Esophagus (tissue), 2 donors: ENCODE measurements around the gene PDLIM4. TPM values are rescaled to one million over a fixed set of nuclear protein-coding genes. Genes with fewer than 3 reads are reported as not detected.

Source experiments
- H3K27ac ChIP-seq, 2 donors: one replicate each; pipeline ENCODE4 v1.5.1; 2013; ENCODE audit warnings: low read depth in 2 of 2, mild to moderate bottlenecking in 2 of 2, inconsistent platforms in 1 of 2, low read length in 1 of 2, moderate library complexity in 1 of 2
- H3K27me3 ChIP-seq, 2 donors: one replicate each; pipeline ENCODE4 v1.6.1; 2013; ENCODE audit warnings: low read length in 2 of 2, control low read depth in 1 of 2, mild to moderate bottlenecking in 1 of 2; ENCODE audit not compliant: insufficient read depth in 2 of 2, control insufficient read depth in 1 of 2
- H3K36me3 ChIP-seq, 2 donors: one replicate each; pipeline ENCODE4 v1.6.1; 2013; ENCODE audit warnings: low read length in 1 of 2; ENCODE audit not compliant: control insufficient read depth in 2 of 2, insufficient read depth in 2 of 2
- H3K4me1 ChIP-seq, 2 donors: one replicate each; pipeline ENCODE4 v1.6.1; 2013; ENCODE audit warnings: low read length in 1 of 2; ENCODE audit not compliant: control insufficient read depth in 2 of 2, insufficient read depth in 2 of 2
- H3K4me3 ChIP-seq, 2 donors: one replicate each; pipeline ENCODE4 v1.5.1; 2013; ENCODE audit warnings: low read length in 2 of 2, mild to moderate bottlenecking in 2 of 2, low read depth in 1 of 2, moderate library complexity in 1 of 2
- H3K9me3 ChIP-seq, 2 donors: one replicate each; pipeline ENCODE4 v1.6.1; 2013; ENCODE audit warnings: mild to moderate bottlenecking in 2 of 2, low read depth in 1 of 2, low read length in 1 of 2, moderate library complexity in 1 of 2; ENCODE audit not compliant: control insufficient read depth in 2 of 2, insufficient read depth in 1 of 2
- WGBS, 2 donors: extraction: QIAGEN DNeasy Blood & Tissue Kit; methylation state at CpG; one replicate each; pipeline ENCODE4 v1.1.7; 2013; 5-methylcytosine and 5-hydroxymethylcytosine counted together
- polyA plus RNA-seq, 2 donors: library from polyadenylated mRNA; stranded (reverse); fragments of 200-250 nt; gene quantifications; one replicate each; pipeline ENCODE4 v1.2.3, GENCODE V29; 2013
- donor health status: healthy with polysubstance abuse.
- donor health status: Bipolar disorder and iron deficiency.

PDLIM4 gene
- polyA plus RNA-seq, 2 donors: 33.3 to 58.9 TPM

GRCh38 chr5:132301344-132302271 is 44.1 kb downstream of the PDLIM4 start:
- Histone ChIP-seq H3K27ac (no peak overlapping the region), H3K36me3 (no peaks in the 10 kb centered on the region), H3K27me3 (no peaks in the 10 kb centered on the region), H3K4me3 (no peak overlapping the region), H3K9me3 (no peaks in the 10 kb centered on the region), H3K4me1 (peaks cover 0 to under 1% of the 10 kb centered on the region in 2 donors)
- WGBS, 2 donors: 79 to 83% methylated on average over 11 of the region's 11 CpGs

GRCh38 chr5:132302413-132302812 is 44.9 kb downstream of the PDLIM4 start:
- WGBS, 2 donors: 79 to 84% methylated on average over 3 of the region's 3 CpGs
- no peak overlapping the region for H3K27ac ChIP-seq
- H3K9me3 ChIP-seq: no peaks in the 10 kb centered on the region

GRCh38 chr5:132303589-132303988 is 46.1 kb downstream of the PDLIM4 start:
- 93% methylated on average over 6 of the region's 6 CpGs for WGBS, 2 donors
- Histone ChIP-seq H3K36me3 (no peaks in the 10 kb centered on the region), H3K4me3 (no peak overlapping the region), H3K4me1 (no peaks in the 10 kb centered on the region), H3K9me3 (no peaks in the 10 kb centered on the region), H3K27me3 (no peaks in the 10 kb centered on the region), H3K27ac (no peak overlapping the region)

More at GRCh38 chr5:132302413-132302812, 44.9 kb downstream of the PDLIM4 start:
- Histone ChIP-seq H3K27me3 (no peaks in the 10 kb centered on the region), H3K4me1 (no peaks in the 10 kb centered on the region), H3K36me3 (no peaks in the 10 kb centered on the region), H3K4me3 (no peak overlapping the region)

GRCh38 chr5:132305420-132305819 is 47.9 kb downstream of the PDLIM4 start:
- no peak overlapping the region for H3K4me3 ChIP-seq
- H3K9me3 ChIP-seq: no peaks in the 10 kb centered on the region
- 86 to 93% methylated on average over 2 of the region's 2 CpGs for WGBS, 2 donors
- H3K36me3 ChIP-seq: no peaks in the 10 kb centered on the region
- H3K27me3 ChIP-seq: no peaks in the 10 kb centered on the region
- H3K4me1 ChIP-seq: no peaks in the 10 kb centered on the region
- H3K27ac ChIP-seq: no peak overlapping the region

- peaks cover 0 to 2% of the 10 kb centered on the region in 2 donors for H3K36me3 ChIP-seq
- 82 to 97% methylated on average over 4 of the region's 4 CpGs for WGBS, 2 donors
- H3K27ac ChIP-seq: no peak overlapping the region
- no peaks in the 10 kb centered on the region for H3K4me1 ChIP-seq
- no peaks in the 10 kb centered on the region for H3K9me3 ChIP-seq
- no peaks in the 10 kb centered on the region for H3K27me3 ChIP-seq
- no peak overlapping the region for H3K4me3 ChIP-seq
Measured at GRCh38 chr5:132308701-132309100, 51.2 kb downstream of the PDLIM4 start.

- H3K27ac ChIP-seq: no peak overlapping the region
- H3K9me3 ChIP-seq: no peaks in the 10 kb centered on the region
- no peaks in the 10 kb centered on the region for H3K27me3 ChIP-seq
- H3K4me3 ChIP-seq: no peak overlapping the region
- H3K36me3 ChIP-seq: peaks cover 0 to 2% of the 10 kb centered on the region in 2 donors
- H3K4me1 ChIP-seq: no peaks in the 10 kb centered on the region
Measured at GRCh38 chr5:132309679-132310078, 52.2 kb downstream of the PDLIM4 start.

- Histone ChIP-seq H3K27me3 (no peaks in the 10 kb centered on the region), H3K27ac (no peak overlapping the region), H3K36me3 (peaks cover 0 to 4% of the 10 kb centered on the region in 2 donors), H3K4me1 (no peaks in the 10 kb centered on the region), H3K4me3 (no peak overlapping the region), H3K9me3 (no peaks in the 10 kb centered on the region)
- 63 to 64% methylated on average over 11 of the region's 11 CpGs for WGBS, 2 donors
Measured at GRCh38 chr5:132310141-132310834, 52.8 kb downstream of the PDLIM4 start.

- H3K36me3 ChIP-seq: peaks cover 0 to 4% of the 10 kb centered on the region in 2 donors
- no peaks in the 10 kb centered on the region for H3K27me3 ChIP-seq
- 66 to 86% methylated on average over 4 of the region's 4 CpGs for WGBS, 2 donors
- no peaks in the 10 kb centered on the region for H3K4me1 ChIP-seq
- no peak overlapping the region for H3K27ac ChIP-seq
- no peak overlapping the region for H3K4me3 ChIP-seq
- H3K9me3 ChIP-seq: no peaks in the 10 kb centered on the region
Measured at GRCh38 chr5:132313366-132313765, 55.9 kb downstream of the PDLIM4 start.

- Histone ChIP-seq H3K4me1 (peaks cover 0 to 3% of the 10 kb centered on the region in 2 donors), H3K4me3 (no peak overlapping the region)
- 93 to 97% methylated on average over 2 of the region's 2 CpGs for WGBS, 2 donors
Measured at GRCh38 chr5:132313961-132314432, 56.5 kb downstream of the PDLIM4 start.

More at GRCh38 chr5:132313961-132314432, 56.5 kb downstream of the PDLIM4 start:
- H3K27me3 ChIP-seq: no peaks in the 10 kb centered on the region
- no peak overlapping the region for H3K27ac ChIP-seq
- peaks cover 0 to 4% of the 10 kb centered on the region in 2 donors for H3K36me3 ChIP-seq
- no peaks in the 10 kb centered on the region for H3K9me3 ChIP-seq
